PFSK-1 (cell line): ENCODE results near the gene CYP17A1.

ENCODE experiments used
- FOXP2 ChIP-seq: optimal IDR thresholded peaks from 2 replicates; pipeline ENCODE3; 2011; ENCODE audit warnings: borderline replicate concordance, control low read depth, inconsistent platforms; ENCODE audit not compliant: insufficient read depth; ENCODE audit errors: extremely low read length, extremely low read depth
- POLR2AphosphoS5 ChIP-seq: IDR thresholded peaks from 2 replicates; pipeline ENCODE4 v1.6.1; 2012; ENCODE audit warnings: low read depth, mild to moderate bottlenecking, control low read depth, low read length, moderate library complexity
- REST ChIP-seq, 2 experiments: IDR thresholded peaks; 2 replicates each; pipeline versions ENCODE4 v1.6.1 to v1.8.0; 2011 to 2012; ENCODE audit warnings: low read depth in 2 of 2, low read length in 2 of 2, control low read depth in 1 of 2, inconsistent platforms in 1 of 2, mild to moderate bottlenecking in 1 of 2, moderate library complexity in 1 of 2; ENCODE audit not compliant: insufficient read depth in 1 of 2
- SIN3A ChIP-seq: IDR thresholded peaks from 2 replicates; pipeline ENCODE4 v1.6.1; 2012; ENCODE audit warnings: mild to moderate bottlenecking, low read length, moderate library complexity, borderline replicate concordance; ENCODE audit not compliant: insufficient read depth

- no peak for TF ChIP-seq POLR2AphosphoS5
- TF ChIP-seq FOXP2 = no peak
- TF ChIP-seq REST (IDR thresholded peaks at IDR 0.05; ENCODE audit: insufficient read depth in 1 of 2, low read depth in 2 of 2, low read length in 2 of 2) = no peak
- TF ChIP-seq SIN3A = no peak
Observed at GRCh38 chr10:102826148-102826796, 10.9 kb downstream of the CYP17A1 start.
